ENCODE results near the gene ZNF853.

GRCh38 chr7:6619961-6620360, 4.6 kb downstream of the ZNF853 start:
- TF ChIP-seq, protein P1, sequence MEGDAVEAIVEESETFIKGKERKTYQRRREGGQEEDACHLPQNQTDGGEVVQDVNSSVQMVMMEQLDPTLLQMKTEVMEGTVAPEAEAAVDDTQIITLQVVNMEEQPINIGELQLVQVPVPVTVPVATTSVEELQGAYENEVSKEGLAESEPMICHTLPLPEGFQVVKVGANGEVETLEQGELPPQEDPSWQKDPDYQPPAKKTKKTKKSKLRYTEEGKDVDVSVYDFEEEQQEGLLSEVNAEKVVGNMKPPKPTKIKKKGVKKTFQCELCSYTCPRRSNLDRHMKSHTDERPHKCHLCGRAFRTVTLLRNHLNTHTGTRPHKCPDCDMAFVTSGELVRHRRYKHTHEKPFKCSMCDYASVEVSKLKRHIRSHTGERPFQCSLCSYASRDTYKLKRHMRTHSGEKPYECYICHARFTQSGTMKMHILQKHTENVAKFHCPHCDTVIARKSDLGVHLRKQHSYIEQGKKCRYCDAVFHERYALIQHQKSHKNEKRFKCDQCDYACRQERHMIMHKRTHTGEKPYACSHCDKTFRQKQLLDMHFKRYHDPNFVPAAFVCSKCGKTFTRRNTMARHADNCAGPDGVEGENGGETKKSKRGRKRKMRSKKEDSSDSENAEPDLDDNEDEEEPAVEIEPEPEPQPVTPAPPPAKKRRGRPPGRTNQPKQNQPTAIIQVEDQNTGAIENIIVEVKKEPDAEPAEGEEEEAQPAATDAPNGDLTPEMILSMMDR (IDR thresholded peaks at IDR 0.05; ENCODE audit: low read depth, low read length, poor library complexity, severe bottlenecking): no peak
- TF ChIP-seq EZH2phosphoT487 (IDR thresholded peaks at IDR 0.05; ENCODE audit: borderline replicate concordance, low read length): no peak
